Measurements from ENCODE around the gene CHMP1A.
"Not testable (repeated sequence)": the region's sequence is repeated elsewhere in the genome, so short reads cannot be mapped to it uniquely, and the experiment has no call there.

CHMP1A gene

DNA sequence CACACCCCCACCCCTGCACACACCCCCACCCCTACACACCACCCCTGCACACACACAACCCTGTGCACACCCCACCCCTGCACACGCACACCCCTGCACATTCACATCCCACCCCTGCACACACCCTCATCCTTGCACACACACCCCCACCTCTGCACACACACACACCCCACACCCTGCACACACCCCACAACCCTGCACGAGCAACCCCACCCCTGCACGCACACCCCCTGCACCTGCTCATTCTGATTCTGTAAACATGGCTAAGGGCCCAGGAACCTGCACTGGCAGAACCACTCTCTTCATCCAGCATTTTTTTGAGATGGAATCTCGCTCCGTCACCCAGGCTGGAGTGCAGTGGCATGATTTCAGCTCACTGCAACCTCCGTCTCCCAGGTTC, 18.1 kb downstream of the CHMP1A start:
- no peaks in the 10 kb centered on the region for H3K36me3 ChIP-seq (ENCODE audit: insufficient read depth, low read length)
- H3K27ac ChIP-seq = no peak overlapping the region
- no peaks in the 10 kb centered on the region for H3K9me3 ChIP-seq (ENCODE audit: low read depth, low read length)
- H3K9ac ChIP-seq (ENCODE audit: insufficient read length) = no peak overlapping the region
- TF ChIP-seq FOXP2 (optimal IDR thresholded peaks at IDR 0.05; ENCODE audit: control extremely low read depth, extremely low read length, insufficient read depth) = no peak
- TF ChIP-seq EZH2 (IDR thresholded peaks at IDR 0.05) = no peak
- TF ChIP-seq POLR2AphosphoS5 (IDR thresholded peaks at IDR 0.05; ENCODE audit: borderline replicate concordance, low read depth, low read length) = no peak
- H3K4me3 ChIP-seq = no peak overlapping the region
- no peak for DNase-seq (ENCODE audit: low read depth, low spot score)

DNA sequence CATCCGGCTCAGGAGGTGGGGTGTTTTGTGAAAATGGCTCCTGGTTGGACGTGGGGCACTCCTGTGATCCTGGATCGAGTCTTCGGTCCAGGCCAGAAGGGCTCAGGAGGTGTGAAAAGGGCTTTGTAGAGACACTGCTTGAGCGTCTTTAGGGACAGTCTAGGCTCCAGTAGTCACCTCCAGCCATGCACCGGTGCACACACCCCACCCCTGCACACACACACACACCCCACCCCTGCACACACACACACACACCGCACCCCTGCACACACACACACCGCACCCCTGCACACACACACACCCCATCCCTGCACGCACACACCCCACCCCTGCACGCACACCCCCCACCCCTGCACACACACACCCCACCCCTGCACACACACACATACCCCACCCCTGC, 19.1 kb downstream of the CHMP1A start:
- H3K36me3 ChIP-seq (ENCODE audit: insufficient read depth, low read length) = no peaks in the 10 kb centered on the region
- no peak overlapping the region for H3K4me3 ChIP-seq
- H3K9ac ChIP-seq (ENCODE audit: insufficient read length) = no peak overlapping the region
- no peak for DNase-seq (ENCODE audit: low read depth, low spot score)
- TF ChIP-seq FOXP2 (optimal IDR thresholded peaks at IDR 0.05; ENCODE audit: control extremely low read depth, extremely low read length, insufficient read depth) (no peak), EZH2 (IDR thresholded peaks at IDR 0.05) (no peak), POLR2AphosphoS5 (IDR thresholded peaks at IDR 0.05; ENCODE audit: borderline replicate concordance, low read depth, low read length) (no peak)
- H3K9me3 ChIP-seq (ENCODE audit: low read depth, low read length) = no peaks in the 10 kb centered on the region
- H3K27ac ChIP-seq = no peak overlapping the region

DNA sequence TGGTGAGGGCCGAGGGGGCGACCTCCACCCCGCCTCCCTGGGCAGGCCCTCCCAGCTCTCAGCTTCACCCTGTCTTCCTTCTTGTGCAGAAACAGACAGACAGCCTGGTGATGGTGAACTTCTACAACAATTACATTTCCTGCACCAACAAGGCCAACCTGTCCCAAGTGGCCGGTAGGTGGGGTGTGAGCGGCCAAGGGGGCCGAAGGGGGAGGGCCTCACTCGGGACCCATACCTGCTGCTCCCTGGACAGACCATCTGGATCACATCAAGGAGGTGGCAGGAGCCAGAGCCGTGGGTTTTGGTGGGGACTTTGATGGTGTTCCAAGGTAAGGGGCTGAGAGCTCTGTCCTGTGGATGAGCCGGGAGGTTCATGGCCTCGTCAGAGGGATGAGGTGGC, 20.1 kb downstream of the CHMP1A start:
- Histone ChIP-seq H3K4me3 (no peak overlapping the region), H3K27ac (no peak overlapping the region), H3K36me3 (ENCODE audit: insufficient read depth, low read length) (no peaks in the 10 kb centered on the region), H3K9ac (ENCODE audit: insufficient read length) (no peak overlapping the region), H3K9me3 (ENCODE audit: low read depth, low read length) (no peaks in the 10 kb centered on the region)
- no peak for TF ChIP-seq FOXP2 (optimal IDR thresholded peaks at IDR 0.05; ENCODE audit: control extremely low read depth, extremely low read length, insufficient read depth)
- no peak for TF ChIP-seq EZH2 (IDR thresholded peaks at IDR 0.05)
- no peak for TF ChIP-seq POLR2AphosphoS5 (IDR thresholded peaks at IDR 0.05; ENCODE audit: borderline replicate concordance, low read depth, low read length)
- DNase-seq (ENCODE audit: low read depth, low spot score) = no peak

DNA sequence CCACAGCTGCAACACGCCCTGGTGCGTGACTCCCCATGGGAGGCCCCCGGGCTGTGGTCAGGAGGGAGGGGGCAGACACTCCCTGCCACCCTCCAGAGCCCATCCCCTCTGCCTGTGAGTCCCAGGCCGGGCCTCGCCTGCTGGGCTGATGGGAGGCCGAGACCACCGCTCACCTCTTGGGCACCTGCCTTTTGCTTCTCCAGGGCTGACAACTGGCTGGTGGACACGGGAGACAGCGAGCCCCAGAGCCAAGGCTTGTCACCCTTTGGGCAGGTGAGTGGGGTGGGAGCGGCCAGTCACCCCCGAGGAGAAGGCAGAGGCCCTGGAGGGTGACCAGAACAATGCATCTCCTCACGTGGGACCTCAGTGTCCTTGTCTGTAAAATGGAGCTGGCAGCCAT, 20.8 kb downstream of the CHMP1A start:
- DNase-seq (ENCODE audit: low read depth, low spot score) = no peak
- Histone ChIP-seq H3K9me3 (ENCODE audit: low read depth, low read length) (no peaks in the 10 kb centered on the region), H3K27ac (no peak overlapping the region), H3K4me3 (no peak overlapping the region), H3K36me3 (ENCODE audit: insufficient read depth, low read length) (no peaks in the 10 kb centered on the region), H3K9ac (ENCODE audit: insufficient read length) (no peak overlapping the region)
- TF ChIP-seq FOXP2 (optimal IDR thresholded peaks at IDR 0.05; ENCODE audit: control extremely low read depth, extremely low read length, insufficient read depth) (no peak), EZH2 (IDR thresholded peaks at IDR 0.05) (no peak), POLR2AphosphoS5 (IDR thresholded peaks at IDR 0.05; ENCODE audit: borderline replicate concordance, low read depth, low read length) (no peak)

DNA sequence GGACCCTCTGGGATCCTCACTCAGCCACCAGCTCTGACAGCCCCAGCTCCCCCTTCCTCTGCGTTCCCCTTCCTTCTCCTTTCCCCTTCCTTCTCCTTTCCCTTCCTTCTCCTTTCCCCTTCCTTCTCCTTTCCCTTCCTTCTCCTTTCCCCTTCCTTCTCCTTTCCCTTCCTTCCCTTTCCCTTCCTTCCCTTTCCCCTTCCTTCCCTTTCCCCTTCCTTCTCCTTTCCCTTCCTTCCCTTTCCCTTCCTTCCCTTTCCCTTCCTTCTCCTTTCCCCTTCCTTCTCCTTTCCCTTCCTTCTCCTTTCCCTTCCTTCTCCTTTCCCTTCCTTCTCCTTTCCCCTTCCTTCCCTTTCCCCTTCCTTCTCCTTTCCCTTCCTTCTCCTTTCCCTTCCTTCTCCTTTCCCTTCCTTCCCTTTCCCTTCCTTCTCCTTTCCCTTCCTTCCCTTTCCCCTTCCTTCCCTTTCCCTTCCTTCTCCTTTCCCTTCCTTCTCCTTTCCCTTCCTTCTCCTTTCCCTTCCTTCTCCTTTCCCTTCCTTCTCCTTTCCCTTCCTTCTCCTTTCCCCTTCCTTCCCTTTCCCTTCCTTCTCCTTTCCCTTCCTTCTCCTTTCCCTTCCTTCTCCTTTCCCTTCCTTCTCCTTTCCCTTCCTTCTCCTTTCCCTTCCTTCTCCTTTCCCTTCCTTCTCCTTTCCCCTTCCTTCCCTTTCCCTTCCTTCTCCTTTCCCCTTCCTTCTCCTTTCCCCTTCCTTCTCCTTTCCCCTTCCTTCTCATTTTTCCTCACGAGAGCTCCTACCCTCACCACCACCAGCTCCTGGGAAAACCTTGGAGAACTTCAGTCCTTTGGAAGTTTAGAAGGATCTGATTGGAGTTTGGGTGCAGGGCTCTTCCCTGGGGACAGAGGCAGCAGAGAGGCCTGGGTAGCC, 22.8 kb downstream of the CHMP1A start:
- DNase-seq (ENCODE audit: low read depth, low spot score); H3K4me3 ChIP-seq; H3K36me3 ChIP-seq (ENCODE audit: insufficient read depth, low read length); H3K27ac ChIP-seq; H3K9me3 ChIP-seq (ENCODE audit: low read depth, low read length); H3K9ac ChIP-seq (ENCODE audit: insufficient read length): not testable (repeated sequence)

DNA sequence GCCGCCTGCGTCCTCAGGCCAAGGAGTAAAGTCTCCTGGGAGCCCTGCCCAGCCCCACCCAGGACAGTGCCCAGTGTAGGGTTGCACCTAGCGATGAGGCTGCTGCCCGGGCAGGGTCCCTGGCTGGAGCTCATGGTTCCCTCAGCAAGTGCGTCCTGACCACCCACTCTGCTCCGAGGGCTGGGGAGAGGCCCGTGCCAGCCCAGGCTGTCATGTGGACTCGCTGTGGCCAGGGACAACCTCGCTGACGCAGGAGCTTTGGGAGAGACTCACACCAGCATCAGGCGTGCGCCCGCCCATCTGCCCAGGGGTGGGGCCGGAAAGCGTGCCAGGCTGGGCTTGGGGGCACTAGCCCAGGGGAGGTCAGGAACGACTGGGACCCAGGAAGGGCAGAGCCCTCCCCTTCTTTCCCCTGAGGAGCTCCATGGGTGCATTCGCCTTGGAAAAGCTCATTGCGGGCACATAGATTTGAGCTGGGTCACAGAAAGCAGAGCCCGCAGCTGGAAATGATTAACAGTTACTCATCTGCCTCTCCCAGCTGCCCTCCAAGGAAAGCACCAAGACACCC, 24.4 kb downstream of the CHMP1A start:
- Histone ChIP-seq H3K9me3 (ENCODE audit: low read depth, low read length) (no peaks in the 10 kb centered on the region), H3K9ac (ENCODE audit: insufficient read length) (no peak overlapping the region), H3K27ac (no peak overlapping the region), H3K36me3 (ENCODE audit: insufficient read depth, low read length) (no peaks in the 10 kb centered on the region), H3K4me3 (no peak overlapping the region)
- no peak for DNase-seq (ENCODE audit: low read depth, low spot score)
- no peak for TF ChIP-seq EZH2 (IDR thresholded peaks at IDR 0.05)
- TF ChIP-seq FOXP2 (optimal IDR thresholded peaks at IDR 0.05; ENCODE audit: control extremely low read depth, extremely low read length, insufficient read depth) = no peak
- TF ChIP-seq POLR2AphosphoS5 (IDR thresholded peaks at IDR 0.05; ENCODE audit: borderline replicate concordance, low read depth, low read length) = no peak

DNA sequence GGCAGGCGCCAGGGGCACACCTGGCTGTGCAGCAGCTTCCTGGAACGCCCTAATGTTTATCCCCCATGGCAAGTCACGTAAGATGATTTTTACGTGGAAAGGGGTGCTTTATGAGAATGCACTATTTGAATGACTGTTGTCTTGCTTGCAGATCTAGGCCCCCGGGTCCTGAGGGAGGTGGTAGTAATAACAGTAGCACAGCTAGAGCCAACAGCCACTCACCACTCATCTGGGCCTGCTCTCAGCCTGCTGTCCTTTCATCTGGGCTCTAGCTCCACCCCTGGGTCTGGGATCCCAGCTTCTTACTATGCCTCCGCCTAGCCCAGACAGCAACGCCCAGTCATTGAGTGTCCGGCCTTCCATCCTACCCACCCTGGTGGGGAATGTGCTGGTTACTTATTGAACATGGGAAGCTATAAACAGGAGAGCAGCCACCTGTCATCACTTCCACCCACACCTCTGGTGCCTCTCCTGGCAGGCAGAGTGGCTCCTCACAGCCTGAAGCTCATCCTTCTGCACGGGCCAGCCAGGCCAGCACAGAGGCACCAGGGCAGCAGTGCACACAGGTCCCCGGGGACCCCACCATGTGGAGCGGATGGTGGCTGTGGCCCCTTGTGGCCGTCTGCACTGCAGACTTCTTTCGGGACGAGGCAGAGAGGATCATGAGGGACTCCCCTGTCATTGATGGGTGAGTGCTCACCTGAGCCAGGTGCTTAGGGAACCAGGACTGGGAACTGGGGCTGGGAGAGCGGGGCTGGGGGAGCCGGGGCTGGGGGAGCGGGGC, 27.5 kb downstream of the CHMP1A start:
- no peak for TF ChIP-seq EZH2 (IDR thresholded peaks at IDR 0.05)
- no peak for TF ChIP-seq POLR2AphosphoS5 (IDR thresholded peaks at IDR 0.05; ENCODE audit: borderline replicate concordance, low read depth, low read length)
- TF ChIP-seq FOXP2 (optimal IDR thresholded peaks at IDR 0.05; ENCODE audit: control extremely low read depth, extremely low read length, insufficient read depth) = no peak
- Histone ChIP-seq H3K4me3 (no peak overlapping the region), H3K36me3 (ENCODE audit: insufficient read depth, low read length) (no peaks in the 10 kb centered on the region), H3K27ac (no peak overlapping the region), H3K9ac (ENCODE audit: insufficient read length) (no peak overlapping the region), H3K9me3 (ENCODE audit: low read depth, low read length) (no peaks in the 10 kb centered on the region)
- no peak for DNase-seq (ENCODE audit: low read depth, low spot score)

Measured in SK-N-MC (cell line).